ENCODE data around the gene NBPF3. TPM values are rescaled to one million over a fixed set of nuclear protein-coding genes. Genes with fewer than 3 reads are reported as not detected.
"Not testable (repeated sequence)": the region's sequence is repeated elsewhere in the genome, so short reads cannot be mapped to it uniquely, and the experiment has no call there.

The NBPF3 gene
- total RNA-seq, 2 donors from 2014 or later = 15.5 to 22.1 TPM

GRCh38 chr1:21518774-21519455 lies 79.0 kb downstream of the NBPF3 start:
- H3K4me3 Mint-ChIP-seq = no peak overlapping the region
- peaks cover 4% of the 10 kb centered on the region for H3K36me3 Mint-ChIP-seq (ENCODE audit: low read depth)
- no peaks in the 10 kb centered on the region for H3K27me3 ChIP-seq (ENCODE audit: control insufficient read depth, insufficient read depth, low read length, poor library complexity, severe bottlenecking)
- H3K9me3 ChIP-seq (ENCODE audit: control insufficient read depth, low read length) = no peaks in the 10 kb centered on the region
- H3K4me3 ChIP-seq (ENCODE audit: low read length) = no peak overlapping the region
- peaks cover 20% of the 10 kb centered on the region for H3K4me1 Mint-ChIP-seq
- H3K9ac ChIP-seq (ENCODE audit: extremely low read depth, low read length, poor library complexity, severe bottlenecking) = no peak overlapping the region
- no peaks in the 10 kb centered on the region for H3K36me3 ChIP-seq (ENCODE audit: control insufficient read depth, insufficient read depth, low read length)
- H3K27me3 Mint-ChIP-seq (ENCODE audit: insufficient read depth) = no peaks in the 10 kb centered on the region
- peak overlapping the region; percentile 32 for H3K27ac ChIP-seq (ENCODE audit: low read depth, low read length)
- H3K9me3 Mint-ChIP-seq = no peaks in the 10 kb centered on the region
- DNase-seq = peak; percentile 51
- H3K27ac Mint-ChIP-seq = peak overlapping the region; percentile 41
- no peak for TF ChIP-seq CTCF (conservative IDR thresholded peaks at IDR 0.05)
- no peaks in the 10 kb centered on the region for H3K4me1 ChIP-seq (ENCODE audit: control insufficient read depth, insufficient read depth, low read length)
- WGBS, 2 experiments (ENCODE audit: insufficient coverage in 1 of 2, insufficient read length in 1 of 2) = 84 to 89% methylated on average over 16 of the region's 16 CpGs

GRCh38 chr1:21519486-21520070 lies 79.6 kb downstream of the NBPF3 start:
- H3K9me3 Mint-ChIP-seq; H3K4me1 ChIP-seq (ENCODE audit: control insufficient read depth, insufficient read depth, low read length); H3K27me3 Mint-ChIP-seq (ENCODE audit: insufficient read depth); H3K36me3 Mint-ChIP-seq (ENCODE audit: low read depth); H3K27ac ChIP-seq (ENCODE audit: low read depth, low read length); H3K4me3 ChIP-seq (ENCODE audit: low read length); DNase-seq; H3K36me3 ChIP-seq (ENCODE audit: control insufficient read depth, insufficient read depth, low read length); H3K9me3 ChIP-seq (ENCODE audit: control insufficient read depth, low read length); H3K27me3 ChIP-seq (ENCODE audit: control insufficient read depth, insufficient read depth, low read length, poor library complexity, severe bottlenecking); H3K4me3 Mint-ChIP-seq; H3K9ac ChIP-seq (ENCODE audit: extremely low read depth, low read length, poor library complexity, severe bottlenecking): not testable (repeated sequence)
- 90 to 92% methylated on average over 6 to 11 of the region's 11 CpGs for WGBS, 2 experiments (ENCODE audit: insufficient coverage in 1 of 2, insufficient read length in 1 of 2)
- Mint-ChIP-seq H3K4me1 (peaks cover 22% of the 10 kb centered on the region), H3K27ac (peak overlapping the region; percentile 41)

- no peaks in the 10 kb centered on the region for H3K36me3 ChIP-seq (ENCODE audit: control insufficient read depth, insufficient read depth, low read length)
- no peaks in the 10 kb centered on the region for H3K9me3 ChIP-seq (ENCODE audit: control insufficient read depth, low read length)
- no peak overlapping the region for H3K27ac ChIP-seq (ENCODE audit: low read depth, low read length)
- H3K9ac ChIP-seq (ENCODE audit: extremely low read depth, low read length, poor library complexity, severe bottlenecking) = no peak overlapping the region
- H3K4me3 ChIP-seq (ENCODE audit: low read length) = no peak overlapping the region
- Mint-ChIP-seq H3K9me3 (no peaks in the 10 kb centered on the region), H3K27me3 (ENCODE audit: insufficient read depth) (no peaks in the 10 kb centered on the region), H3K36me3 (ENCODE audit: low read depth) (peaks cover 2% of the 10 kb centered on the region), H3K4me3 (no peak overlapping the region), H3K4me1 (peaks cover 28% of the 10 kb centered on the region), H3K27ac (no peak overlapping the region)
- H3K27me3 ChIP-seq (ENCODE audit: control insufficient read depth, insufficient read depth, low read length, poor library complexity, severe bottlenecking) = no peaks in the 10 kb centered on the region
- no peak for TF ChIP-seq CTCF (conservative IDR thresholded peaks at IDR 0.05)
- DNase-seq = peak; percentile 40
- WGBS, 2 experiments (ENCODE audit: insufficient coverage in 1 of 2, insufficient read length in 1 of 2) = 90 to 94% methylated on average over 16 of the region's 16 CpGs
- H3K4me1 ChIP-seq (ENCODE audit: control insufficient read depth, insufficient read depth, low read length) = no peaks in the 10 kb centered on the region
Observed at GRCh38 chr1:21520899-21521716, 81.2 kb downstream of the NBPF3 start.
